ENCODE measurements around the gene PCDHGA1.
"Not testable (repeated sequence)": the region's sequence is repeated elsewhere in the genome, so short reads cannot be mapped to it uniquely, and the experiment has no call there.

Gene PCDHGA1

GRCh38 chr5:141330299-141331080 is at the start of gene PCDHGA1:
Gene PCDHGA1, plus strand, starts transcription at chr5:141330514.
- Histone ChIP-seq H3K36me3 (ENCODE audit: insufficient read depth, insufficient read length, low read length) (no peaks in the 10 kb centered on the region), H3K27me3 (ENCODE audit: insufficient read depth, insufficient read length) (no peaks in the 10 kb centered on the region), H3K9ac (ENCODE audit: insufficient read length, low read depth) (no peak within 1 kb of the TSS), H3K9me3 (ENCODE audit: insufficient read depth, low read length) (no peaks in the 10 kb centered on the region; the same call in 1 of the 2 replicates), H3K4me1 (ENCODE audit: insufficient read depth, insufficient read length) (no peaks in the 10 kb centered on the region), H3K4me3 (ENCODE audit: insufficient read length, low read depth) (no peak within 1 kb of the TSS)
- DNase-seq (ENCODE audit: low read depth, low spot score): peak; percentile 28
- TF ChIP-seq SUZ12 (IDR thresholded peaks at IDR 0.05; ENCODE audit: extremely low read depth, insufficient read depth, insufficient read length) (no peak), YY1 (IDR thresholded peaks at IDR 0.05; ENCODE audit: insufficient read depth, insufficient read length) (no peak), ZNF274 (IDR thresholded peaks at IDR 0.05; ENCODE audit: low read depth, low read length) (no peak)

- Histone ChIP-seq H3K9ac (ENCODE audit: insufficient read length, low read depth) (no peak overlapping the region), H3K36me3 (ENCODE audit: insufficient read depth, insufficient read length, low read length) (no peaks in the 10 kb centered on the region), H3K27me3 (ENCODE audit: insufficient read depth, insufficient read length) (no peaks in the 10 kb centered on the region), H3K9me3 (ENCODE audit: insufficient read depth, low read length) (no peaks in the 10 kb centered on the region), H3K4me1 (ENCODE audit: insufficient read depth, insufficient read length) (no peaks in the 10 kb centered on the region), H3K4me3 (ENCODE audit: insufficient read length, low read depth) (no peak overlapping the region)
- DNase-seq (ENCODE audit: low read depth, low spot score): no peak
- no peak for TF ChIP-seq SUZ12 (IDR thresholded peaks at IDR 0.05; ENCODE audit: extremely low read depth, insufficient read depth, insufficient read length)
- no peak for TF ChIP-seq ZNF274 (IDR thresholded peaks at IDR 0.05; ENCODE audit: low read depth, low read length)
- TF ChIP-seq YY1 (IDR thresholded peaks at IDR 0.05; ENCODE audit: insufficient read depth, insufficient read length): no peak
Observed at GRCh38 chr5:141298376-141298775, 31.9 kb upstream of the PCDHGA1 start.

- H3K27me3 ChIP-seq (ENCODE audit: insufficient read depth, insufficient read length): no peaks in the 10 kb centered on the region
- H3K4me3 ChIP-seq (ENCODE audit: insufficient read length, low read depth): no peak within 1 kb of the TSS
- H3K9me3 ChIP-seq (ENCODE audit: insufficient read depth, low read length): no peaks in the 10 kb centered on the region
- TF ChIP-seq YY1 (IDR thresholded peaks at IDR 0.05; ENCODE audit: insufficient read depth, insufficient read length) (no peak), SUZ12 (IDR thresholded peaks at IDR 0.05; ENCODE audit: extremely low read depth, insufficient read depth, insufficient read length) (no peak), ZNF274 (IDR thresholded peaks at IDR 0.05; ENCODE audit: low read depth, low read length) (no peak)
- H3K36me3 ChIP-seq (ENCODE audit: insufficient read depth, insufficient read length, low read length): no peaks in the 10 kb centered on the region
- no peaks in the 10 kb centered on the region for H3K4me1 ChIP-seq (ENCODE audit: insufficient read depth, insufficient read length)
- no peak for DNase-seq (ENCODE audit: low read depth, low spot score)
- no peak within 1 kb of the TSS for H3K9ac ChIP-seq (ENCODE audit: insufficient read length, low read depth)
Observed at GRCh38 chr5:141303756-141304155, 26.6 kb upstream of the PCDHGA1 start, which contains the start of gene SLC25A2. Gene SLC25A2, minus strand, starts transcription at chr5:141304049. Its CDS starts 184 bp downstream, at chr5:141303865.

- TF ChIP-seq SUZ12 (IDR thresholded peaks at IDR 0.05; ENCODE audit: extremely low read depth, insufficient read depth, insufficient read length) (no peak), YY1 (IDR thresholded peaks at IDR 0.05; ENCODE audit: insufficient read depth, insufficient read length) (no peak)
- H3K4me1 ChIP-seq (ENCODE audit: insufficient read depth, insufficient read length): no peaks in the 10 kb centered on the region
- no peak overlapping the region for H3K9ac ChIP-seq (ENCODE audit: insufficient read length, low read depth)
- no peaks in the 10 kb centered on the region for H3K9me3 ChIP-seq (ENCODE audit: insufficient read depth, low read length)
- no peak for DNase-seq (ENCODE audit: low read depth, low spot score)
- no peaks in the 10 kb centered on the region for H3K36me3 ChIP-seq (ENCODE audit: insufficient read depth, insufficient read length, low read length)
- no peak overlapping the region for H3K4me3 ChIP-seq (ENCODE audit: insufficient read length, low read depth)
- H3K27me3 ChIP-seq (ENCODE audit: insufficient read depth, insufficient read length): no peaks in the 10 kb centered on the region
Observed at GRCh38 chr5:141306630-141307029, 23.7 kb upstream of the PCDHGA1 start.

- H3K36me3 ChIP-seq (ENCODE audit: insufficient read depth, insufficient read length, low read length): peaks cover 15% of the 10 kb centered on the region
Observed at GRCh38 chr5:141313711-141314110, 16.6 kb upstream of the PCDHGA1 start.

GRCh38 chr5:141316963-141317362 is 13.4 kb upstream of the PCDHGA1 start:
- H3K36me3 ChIP-seq (ENCODE audit: insufficient read depth, insufficient read length, low read length): peaks cover 27% of the 10 kb centered on the region
- peaks cover 26% of the 10 kb centered on the region for H3K9me3 ChIP-seq (ENCODE audit: insufficient read depth, low read length)
- not testable (repeated sequence) for H3K4me3 ChIP-seq (ENCODE audit: insufficient read length, low read depth); H3K27me3 ChIP-seq (ENCODE audit: insufficient read depth, insufficient read length); DNase-seq (ENCODE audit: low read depth, low spot score); H3K4me1 ChIP-seq (ENCODE audit: insufficient read depth, insufficient read length); H3K9ac ChIP-seq (ENCODE audit: insufficient read length, low read depth)

More at GRCh38 chr5:141313711-141314110, 16.6 kb upstream of the PCDHGA1 start:
- H3K9ac ChIP-seq (ENCODE audit: insufficient read length, low read depth): no peak overlapping the region
- H3K4me3 ChIP-seq (ENCODE audit: insufficient read length, low read depth): no peak overlapping the region
- no peak for DNase-seq (ENCODE audit: low read depth, low spot score)
- no peak for TF ChIP-seq ZNF274 (IDR thresholded peaks at IDR 0.05; ENCODE audit: low read depth, low read length)
- no peak for TF ChIP-seq YY1 (IDR thresholded peaks at IDR 0.05; ENCODE audit: insufficient read depth, insufficient read length)
- no peaks in the 10 kb centered on the region for H3K4me1 ChIP-seq (ENCODE audit: insufficient read depth, insufficient read length)
- peaks cover 12% of the 10 kb centered on the region for H3K9me3 ChIP-seq (ENCODE audit: insufficient read depth, low read length)
- no peaks in the 10 kb centered on the region for H3K27me3 ChIP-seq (ENCODE audit: insufficient read depth, insufficient read length)

- no peak for DNase-seq (ENCODE audit: low read depth, low spot score)
- no peak overlapping the region for H3K9ac ChIP-seq (ENCODE audit: insufficient read length, low read depth)
- TF ChIP-seq ZNF274 (IDR thresholded peaks at IDR 0.05; ENCODE audit: low read depth, low read length): no peak
- TF ChIP-seq SUZ12 (IDR thresholded peaks at IDR 0.05; ENCODE audit: extremely low read depth, insufficient read depth, insufficient read length): no peak
- no peak for TF ChIP-seq YY1 (IDR thresholded peaks at IDR 0.05; ENCODE audit: insufficient read depth, insufficient read length)
- peaks cover 27% of the 10 kb centered on the region for H3K36me3 ChIP-seq (ENCODE audit: insufficient read depth, insufficient read length, low read length)
- peaks cover 26% of the 10 kb centered on the region for H3K9me3 ChIP-seq (ENCODE audit: insufficient read depth, low read length)
- no peaks in the 10 kb centered on the region for H3K27me3 ChIP-seq (ENCODE audit: insufficient read depth, insufficient read length)
- no peaks in the 10 kb centered on the region for H3K4me1 ChIP-seq (ENCODE audit: insufficient read depth, insufficient read length)
- peak overlapping the region; percentile 88 for H3K4me3 ChIP-seq (ENCODE audit: insufficient read length, low read depth)
Observed at GRCh38 chr5:141319202-141319601, 11.1 kb upstream of the PCDHGA1 start.
